Neural cell (in vitro differentiated cells): Measurements from ENCODE around the gene NPAS2. TPM values are rescaled to one million over a fixed set of nuclear protein-coding genes. Genes with fewer than 3 reads are reported as not detected.
A peak's percentile ranks its signal among the peaks of the same experiment; 100 is the strongest.

Experiments
- H2AFZ ChIP-seq: fragments of 200-600, 300-800 bp; sonication (generic), shearing (Covaris generic); 2 replicates; pipeline ENCODE4 v1.6.0; 2014; ENCODE audit warnings: low read depth, mild to moderate bottlenecking, antibody characterized with exemption, low read length, moderate library complexity
- H3F3A ChIP-seq: fragments of 200-600 bp; shearing (Covaris generic); 2 replicates; pipeline ENCODE4 v1.6.1; 2016; ENCODE audit warnings: mild to moderate bottlenecking, moderate library complexity, mixed read lengths, antibody characterized with exemption, low read length; ENCODE audit not compliant: insufficient read depth, poor library complexity, severe bottlenecking
- H3K27ac ChIP-seq: fragments of 200-600, 300-800 bp; sonication (generic), shearing (Covaris generic); 2 replicates; pipeline ENCODE4 v1.5.1; 2014; ENCODE audit warnings: mild to moderate bottlenecking, low read length, moderate library complexity
- H3K27me3 ChIP-seq: fragments of 300-800, 200-600 bp; sonication (generic), shearing (Covaris generic); 2 replicates; pipeline ENCODE4 v1.6.0; 2014; ENCODE audit warnings: mild to moderate bottlenecking, low read depth, low read length, moderate library complexity; ENCODE audit not compliant: insufficient read depth
- H3K36me3 ChIP-seq: fragments of 300-800, 200-600 bp; sonication (generic), shearing (Covaris generic); 2 replicates; pipeline ENCODE4 v1.5.1; 2014; ENCODE audit warnings: mild to moderate bottlenecking, antibody characterized with exemption, low read length, moderate library complexity; ENCODE audit not compliant: insufficient read depth
- H3K4me2 ChIP-seq: fragments of 300-800, 200-600 bp; sonication (generic), shearing (Covaris generic); 2 replicates; pipeline ENCODE4 v1.6.0; 2014; ENCODE audit warnings: mild to moderate bottlenecking, low read length
- H3K4me3 ChIP-seq: fragments of 300-800, 200-600 bp; sonication (generic), shearing (Covaris generic); 2 replicates; pipeline ENCODE4 v1.5.1; 2014; ENCODE audit warnings: mild to moderate bottlenecking, low read length, moderate library complexity
- H3K79me2 ChIP-seq: fragments of 200-600 bp; shearing (Covaris generic); replicated peaks from 2 replicates; pipeline ENCODE4 v1.6.0; 2014; ENCODE audit warnings: mild to moderate bottlenecking, low read length, moderate library complexity; ENCODE audit not compliant: insufficient read depth
- H3K9ac ChIP-seq: fragments of 300-800, 200-600 bp; sonication (generic), shearing (Covaris generic); 2 replicates; pipeline ENCODE4 v1.6.1; 2016; ENCODE audit warnings: mild to moderate bottlenecking, low read length, mixed read lengths
- H3K9me2 ChIP-seq: fragments of 200-600 bp; shearing (Covaris generic); 2 replicates; pipeline ENCODE4 v1.6.1; 2016; ENCODE audit warnings: mild to moderate bottlenecking, low read length, mixed read lengths; ENCODE audit not compliant: insufficient read depth
- H3K9me3 ChIP-seq: fragments of 200-600, 300-800 bp; sonication (generic), shearing (Covaris generic); 2 replicates; pipeline ENCODE4 v1.6.1; 2016; ENCODE audit warnings: mild to moderate bottlenecking, mixed run types, low read length, moderate library complexity, mixed read lengths
- H4K20me1 ChIP-seq: fragments of 200-600 bp; shearing (Covaris generic); 2 replicates; pipeline ENCODE4 v1.6.1; 2016; ENCODE audit warnings: mild to moderate bottlenecking, mixed run types; ENCODE audit not compliant: insufficient read depth
- EP300 ChIP-seq: fragments of 450-650 bp; conservative IDR thresholded peaks from 2 replicates; pipeline ENCODE4 v1.6.1; 2014; ENCODE audit warnings: antibody characterized with exemption, mild to moderate bottlenecking, moderate library complexity; ENCODE audit not compliant: poor library complexity, severe bottlenecking
- EZH2 ChIP-seq: fragments of 200-600, 300-800 bp; shearing (Covaris generic), sonication (generic); IDR thresholded peaks from 2 replicates; pipeline ENCODE4 v1.6.1; 2014; ENCODE audit warnings: antibody characterized with exemption, low read length, borderline replicate concordance, mild to moderate bottlenecking; ENCODE audit not compliant: insufficient read depth, poor library complexity, severe bottlenecking
- MXI1 ChIP-seq: fragments of 450-650 bp; conservative IDR thresholded peaks from 2 replicates; pipeline ENCODE4 v1.6.1; 2014; ENCODE audit warnings: antibody characterized with exemption, mild to moderate bottlenecking; ENCODE audit not compliant: poor library complexity, severe bottlenecking
- POLR2AphosphoS5 ChIP-seq: IDR thresholded peaks from 2 replicates; pipeline ENCODE4 v1.6.1; 2012
- RAD21 ChIP-seq: fragments of 450-650 bp; conservative IDR thresholded peaks from 2 replicates; pipeline ENCODE4 v1.6.1; 2014; ENCODE audit warnings: antibody characterized with exemption, mild to moderate bottlenecking, moderate library complexity
- SMC3 ChIP-seq: fragments of 450-650 bp; conservative IDR thresholded peaks from 2 replicates; pipeline ENCODE4 v1.6.1; 2014; ENCODE audit warnings: antibody characterized with exemption, mild to moderate bottlenecking, moderate library complexity; ENCODE audit not compliant: poor library complexity
- TAF1 ChIP-seq: IDR thresholded peaks from 2 replicates; pipeline ENCODE4 v1.6.1; 2012; ENCODE audit warnings: low read depth
- polyA plus RNA-seq: library from polyadenylated mRNA; depleted of rRNA; stranded (reverse); fragments of >200 nt; gene quantifications from 2 replicates; pipeline ENCODE4 v1.2.3, GENCODE V29; 2014
- TF ChIP-seq, protein P1 (sequence below): IDR thresholded peaks from 2 replicates; pipeline ENCODE4 v1.6.1; 2012; ENCODE audit warnings: borderline replicate concordance
- TF ChIP-seq, protein P2 (sequence below): fragments of 450-650 bp; IDR thresholded peaks from 2 replicates; pipeline ENCODE4 v1.5.1; 2014; ENCODE audit warnings: antibody characterized with exemption, mild to moderate bottlenecking, moderate library complexity; ENCODE audit not compliant: poor library complexity, severe bottlenecking

The NPAS2 gene
- polyA plus RNA-seq, 1 donor from 2014 or later: 2.1 TPM

DNA sequence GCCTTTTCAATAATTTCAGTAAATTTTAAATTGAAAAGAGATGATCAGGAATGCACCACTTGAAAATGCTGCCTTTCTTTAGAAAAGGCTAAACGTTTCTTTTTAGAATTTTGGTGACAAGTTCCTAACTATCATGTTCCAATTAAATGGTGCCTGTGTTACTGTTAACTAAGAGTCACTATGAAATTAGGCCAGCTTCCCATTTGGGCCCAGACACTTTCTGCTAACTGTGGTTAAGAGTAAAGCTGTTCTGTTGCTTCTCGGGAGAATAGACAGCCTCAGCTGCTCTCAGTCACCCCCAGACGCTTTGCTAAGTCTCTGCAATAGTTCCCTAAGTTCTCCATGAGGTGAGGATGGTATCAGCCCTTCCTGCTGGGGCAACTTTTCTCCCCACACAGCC is 90.2 kb downstream of the NPAS2 start:
- TF ChIP-seq EZH2 (no peak), RAD21 (no peak), EP300 (no peak), POLR2AphosphoS5 (no peak), SMC3 (no peak), TAF1 (no peak), MXI1 (no peak)
- TF ChIP-seq, protein P1, sequence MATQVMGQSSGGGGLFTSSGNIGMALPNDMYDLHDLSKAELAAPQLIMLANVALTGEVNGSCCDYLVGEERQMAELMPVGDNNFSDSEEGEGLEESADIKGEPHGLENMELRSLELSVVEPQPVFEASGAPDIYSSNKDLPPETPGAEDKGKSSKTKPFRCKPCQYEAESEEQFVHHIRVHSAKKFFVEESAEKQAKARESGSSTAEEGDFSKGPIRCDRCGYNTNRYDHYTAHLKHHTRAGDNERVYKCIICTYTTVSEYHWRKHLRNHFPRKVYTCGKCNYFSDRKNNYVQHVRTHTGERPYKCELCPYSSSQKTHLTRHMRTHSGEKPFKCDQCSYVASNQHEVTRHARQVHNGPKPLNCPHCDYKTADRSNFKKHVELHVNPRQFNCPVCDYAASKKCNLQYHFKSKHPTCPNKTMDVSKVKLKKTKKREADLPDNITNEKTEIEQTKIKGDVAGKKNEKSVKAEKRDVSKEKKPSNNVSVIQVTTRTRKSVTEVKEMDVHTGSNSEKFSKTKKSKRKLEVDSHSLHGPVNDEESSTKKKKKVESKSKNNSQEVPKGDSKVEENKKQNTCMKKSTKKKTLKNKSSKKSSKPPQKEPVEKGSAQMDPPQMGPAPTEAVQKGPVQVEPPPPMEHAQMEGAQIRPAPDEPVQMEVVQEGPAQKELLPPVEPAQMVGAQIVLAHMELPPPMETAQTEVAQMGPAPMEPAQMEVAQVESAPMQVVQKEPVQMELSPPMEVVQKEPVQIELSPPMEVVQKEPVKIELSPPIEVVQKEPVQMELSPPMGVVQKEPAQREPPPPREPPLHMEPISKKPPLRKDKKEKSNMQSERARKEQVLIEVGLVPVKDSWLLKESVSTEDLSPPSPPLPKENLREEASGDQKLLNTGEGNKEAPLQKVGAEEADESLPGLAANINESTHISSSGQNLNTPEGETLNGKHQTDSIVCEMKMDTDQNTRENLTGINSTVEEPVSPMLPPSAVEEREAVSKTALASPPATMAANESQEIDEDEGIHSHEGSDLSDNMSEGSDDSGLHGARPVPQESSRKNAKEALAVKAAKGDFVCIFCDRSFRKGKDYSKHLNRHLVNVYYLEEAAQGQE: no peak
- TF ChIP-seq, protein P2, sequence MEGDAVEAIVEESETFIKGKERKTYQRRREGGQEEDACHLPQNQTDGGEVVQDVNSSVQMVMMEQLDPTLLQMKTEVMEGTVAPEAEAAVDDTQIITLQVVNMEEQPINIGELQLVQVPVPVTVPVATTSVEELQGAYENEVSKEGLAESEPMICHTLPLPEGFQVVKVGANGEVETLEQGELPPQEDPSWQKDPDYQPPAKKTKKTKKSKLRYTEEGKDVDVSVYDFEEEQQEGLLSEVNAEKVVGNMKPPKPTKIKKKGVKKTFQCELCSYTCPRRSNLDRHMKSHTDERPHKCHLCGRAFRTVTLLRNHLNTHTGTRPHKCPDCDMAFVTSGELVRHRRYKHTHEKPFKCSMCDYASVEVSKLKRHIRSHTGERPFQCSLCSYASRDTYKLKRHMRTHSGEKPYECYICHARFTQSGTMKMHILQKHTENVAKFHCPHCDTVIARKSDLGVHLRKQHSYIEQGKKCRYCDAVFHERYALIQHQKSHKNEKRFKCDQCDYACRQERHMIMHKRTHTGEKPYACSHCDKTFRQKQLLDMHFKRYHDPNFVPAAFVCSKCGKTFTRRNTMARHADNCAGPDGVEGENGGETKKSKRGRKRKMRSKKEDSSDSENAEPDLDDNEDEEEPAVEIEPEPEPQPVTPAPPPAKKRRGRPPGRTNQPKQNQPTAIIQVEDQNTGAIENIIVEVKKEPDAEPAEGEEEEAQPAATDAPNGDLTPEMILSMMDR: no peak
- H3K4me2 ChIP-seq: peak overlapping the region; percentile 12
- no peaks in the 10 kb centered on the region for H3K9me3 ChIP-seq
- no peaks in the 10 kb centered on the region for H3K36me3 ChIP-seq
- peak overlapping the region; percentile 61 for H3K27ac ChIP-seq
- no peaks in the 10 kb centered on the region for H3K9me2 ChIP-seq
- no peaks in the 10 kb centered on the region for H3K27me3 ChIP-seq
- no peak overlapping the region for H2AFZ ChIP-seq
- H3K79me2 ChIP-seq: no peaks in the 10 kb centered on the region
- peak overlapping the region; percentile 26 for H3K9ac ChIP-seq
- peak overlapping the region; percentile 31 for H3K4me3 ChIP-seq
- H4K20me1 ChIP-seq: no peaks in the 10 kb centered on the region
- no peaks in the 10 kb centered on the region for H3F3A ChIP-seq

DNA sequence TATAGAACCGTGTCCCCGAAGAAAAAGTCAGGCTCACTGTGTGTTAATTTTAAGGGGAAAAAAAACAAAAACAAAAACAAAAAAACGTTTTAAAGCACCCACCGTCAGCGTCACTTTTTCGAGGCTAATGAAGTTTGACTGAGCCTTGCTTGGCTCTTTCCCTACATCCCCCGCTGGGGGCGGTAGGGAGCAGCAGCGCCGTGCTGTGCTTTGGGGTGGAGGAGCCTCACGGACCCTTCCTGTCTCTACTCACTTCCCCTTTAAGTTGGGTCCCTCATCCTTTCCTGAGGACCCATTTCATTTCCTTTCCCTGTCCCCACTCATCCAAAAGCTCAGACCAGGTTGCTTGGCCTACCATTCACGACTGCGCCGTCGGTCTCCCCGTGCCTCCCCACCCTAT is 99.4 kb downstream of the NPAS2 start:
- no peak overlapping the region for H3K4me3 ChIP-seq
- no peaks in the 10 kb centered on the region for H3K9me3 ChIP-seq
- no peaks in the 10 kb centered on the region for H3F3A ChIP-seq
- H2AFZ ChIP-seq: no peak overlapping the region
- TF ChIP-seq EZH2: no peak
- TF ChIP-seq, protein P1: no peak
- no peak for TF ChIP-seq EP300
- H3K36me3 ChIP-seq: no peaks in the 10 kb centered on the region
- no peaks in the 10 kb centered on the region for H3K79me2 ChIP-seq
- H3K27me3 ChIP-seq: no peaks in the 10 kb centered on the region
- no peaks in the 10 kb centered on the region for H4K20me1 ChIP-seq
- no peak overlapping the region for H3K27ac ChIP-seq
- H3K9ac ChIP-seq: no peak overlapping the region
- no peaks in the 10 kb centered on the region for H3K9me2 ChIP-seq
- no peak overlapping the region for H3K4me2 ChIP-seq
